HepG2 (cell line): ENCODE results near the gene PARN. TPM values are rescaled to one million over a fixed set of nuclear protein-coding genes. Genes with fewer than 3 reads are reported as not detected.

ENCODE experiments used
- ADNP ChIP-seq: sonication (generic); formaldehyde crosslinking; IDR thresholded peaks from 2 replicates; pipeline ENCODE4 v1.4.0; 2020; ENCODE audit warnings: missing genetic modification reagents
- FOXO4 ChIP-seq: sonication (generic); formaldehyde crosslinking; conservative IDR thresholded peaks from 2 replicates; pipeline ENCODE4 v1.8.1; 2023; ENCODE audit warnings: missing genetic modification reagents
- HBP1 ChIP-seq: IDR thresholded peaks from 2 replicates; pipeline ENCODE4 v1.6.1; 2016; ENCODE audit warnings: low read depth, control low read depth
- HMGXB3 ChIP-seq: sonication (generic); formaldehyde crosslinking; IDR thresholded peaks from 2 replicates; pipeline ENCODE4 v1.4.0; 2020; ENCODE audit warnings: missing genetic modification reagents, borderline replicate concordance
- HNRNPL ChIP-seq: fragments of 200-400 bp; formaldehyde crosslinking; IDR thresholded peaks from 2 replicates; pipeline ENCODE4 v1.6.1; 2017; ENCODE audit warnings: mild to moderate bottlenecking, low read depth, low read length
- MEIS1 ChIP-seq: sonication (generic); formaldehyde crosslinking; IDR thresholded peaks from 2 replicates; pipeline ENCODE4 v1.9.0; 2021; ENCODE audit warnings: mild to moderate bottlenecking, missing genetic modification reagents, moderate library complexity, borderline replicate concordance
- MZF1 ChIP-seq: sonication (generic); formaldehyde crosslinking; IDR thresholded peaks from 2 replicates; pipeline ENCODE4 v1.8.1; 2023; ENCODE audit warnings: mild to moderate bottlenecking, missing genetic modification reagents, borderline replicate concordance
- NR2C2 ChIP-seq: sonication (generic); formaldehyde crosslinking; IDR thresholded peaks from 2 replicates; pipeline ENCODE4 v1.4.0; 2020; ENCODE audit warnings: missing genetic modification reagents, mild to moderate bottlenecking, moderate library complexity, borderline replicate concordance
- TRAFD1 ChIP-seq: sonication (generic); formaldehyde crosslinking; IDR thresholded peaks from 2 replicates; pipeline ENCODE4 v1.5.1; 2020; ENCODE audit warnings: missing genetic modification reagents, mild to moderate bottlenecking, borderline replicate concordance
- ZNF20 ChIP-seq: sonication (generic); formaldehyde crosslinking; IDR thresholded peaks from 2 replicates; pipeline ENCODE4 v1.4.0; 2020; ENCODE audit warnings: mild to moderate bottlenecking, moderate library complexity, missing genetic modification reagents
- ZNF207 ChIP-seq: fragments of 450-650 bp; IDR thresholded peaks from 2 replicates; pipeline ENCODE4 v1.6.1; 2016; ENCODE audit warnings: antibody characterized with exemption, borderline replicate concordance
- ZNF275 ChIP-seq: sonication (generic); formaldehyde crosslinking; IDR thresholded peaks from 2 replicates; pipeline ENCODE4 v1.8.0; 2022; ENCODE audit warnings: missing genetic modification reagents, mild to moderate bottlenecking, inconsistent platforms, borderline replicate concordance
- ZNF282 ChIP-seq: fragments of 450-650 bp; IDR thresholded peaks from 2 replicates; pipeline ENCODE4 v1.6.1; 2018; ENCODE audit not compliant: partially characterized antibody
- ZNF44 ChIP-seq: sonication (generic); formaldehyde crosslinking; IDR thresholded peaks from 2 replicates; pipeline ENCODE4 v1.5.1; 2020; ENCODE audit warnings: mild to moderate bottlenecking, missing genetic modification reagents
- ZNF468 ChIP-seq: sonication (generic); formaldehyde crosslinking; IDR thresholded peaks from 2 replicates; pipeline ENCODE4 v1.8.0; 2022; ENCODE audit warnings: mild to moderate bottlenecking, moderate library complexity, missing genetic modification reagents
- ZNF510 ChIP-seq: sonication (generic); formaldehyde crosslinking; IDR thresholded peaks from 2 replicates; pipeline ENCODE4 v1.4.0; 2020; ENCODE audit warnings: low read depth, mild to moderate bottlenecking, missing genetic modification reagents
- ZNF543 ChIP-seq: sonication (generic); formaldehyde crosslinking; IDR thresholded peaks from 2 replicates; pipeline ENCODE4 v1.4.0; 2020; ENCODE audit warnings: mild to moderate bottlenecking, missing genetic modification reagents
- ZNF703 ChIP-seq: sonication (generic); formaldehyde crosslinking; IDR thresholded peaks from 2 replicates; pipeline ENCODE4 v1.5.1; 2020; ENCODE audit warnings: missing genetic modification reagents, mild to moderate bottlenecking, moderate library complexity, borderline replicate concordance
- ZSCAN12 ChIP-seq: sonication (generic); formaldehyde crosslinking; IDR thresholded peaks from 2 replicates; pipeline ENCODE4 v1.9.0; 2021; ENCODE audit warnings: mild to moderate bottlenecking, missing genetic modification reagents
- polyA plus RNA-seq, 8 experiments: library from polyadenylated mRNA; depleted of rRNA in 3 of 8; stranded (reverse) in 7 of 8; unstranded in 1 of 8; fragments of >200 nt; fragmentation: Illumina TruSeq in 4 of 8; extraction: Trizol in 4 of 8; gene quantifications; 2 replicates each; pipeline versions ENCODE4 v1.2.1 to v1.2.3, GENCODE V29; 2011 to 2016; ENCODE audit warnings: low read depth in 4 of 8, missing spikeins in 1 of 8, mixed read lengths in 1 of 8; ENCODE audit not compliant: insufficient read depth in 1 of 8
- total RNA-seq, 5 experiments: library from RNA; depleted of rRNA; stranded (reverse); fragments of >200 nt; fragmentation: Illumina TruSeq; extraction: Trizol; gene quantifications; 2 replicates each; pipeline ENCODE4 v1.2.3, GENCODE V29; 2016; ENCODE audit warnings: low read depth in 1 of 5

The PARN gene
- total and polyA plus RNA-seq, 2 of the 13 experiments (the other 11 are each of a cell fraction or from before 2014, with no cell fraction given): 13.3 to 47.6 TPM

- no peak for TF ChIP-seq ZNF44
- TF ChIP-seq ZNF275 (CRISPR knock-in tag): no peak
- no peak for TF ChIP-seq MEIS1
- TF ChIP-seq HMGXB3: no peak
- TF ChIP-seq TRAFD1 (CRISPR knock-in tag): peak; percentile 96; the same call in 1 of the 2 replicates
- TF ChIP-seq ZSCAN12: no peak
- no peak for TF ChIP-seq HBP1 (CRISPR knock-in tag)
- TF ChIP-seq ZNF703 (CRISPR knock-in tag): no peak
- no peak for TF ChIP-seq ZNF468 (CRISPR knock-in tag)
- TF ChIP-seq NR2C2 (CRISPR knock-in tag): 0 out of 2 replicates have a peak, but pooled peaks have one; percentile 15
- TF ChIP-seq ZNF543 (CRISPR knock-in tag): peak; percentile 53; the same call in 1 of the 2 replicates
- 0 out of 2 replicates have a peak, but pooled peaks have one; percentile 48 for TF ChIP-seq ADNP
- no peak for TF ChIP-seq ZNF282
- no peak for TF ChIP-seq MZF1 (CRISPR knock-in tag)
- TF ChIP-seq ZNF20: no peak
- no peak for TF ChIP-seq FOXO4 (CRISPR knock-in tag)
- TF ChIP-seq HNRNPL: no peak
- TF ChIP-seq ZNF207: no peak
- TF ChIP-seq ZNF510: no peak
Measured at GRCh38 chr16:14485811-14486519, 144.1 kb downstream of the PARN start (continued).
